ENCODE data around the gene CDK6. TPM values are rescaled to one million over a fixed set of nuclear protein-coding genes. Genes with fewer than 3 reads are reported as not detected.

Gene CDK6
- total and polyA plus RNA-seq, 9 of the 15 experiments (the other 6 are each of a cell fraction or from before 2014, with no cell fraction given), result 7.6 to 109 (median 44.4) TPM

DNA sequence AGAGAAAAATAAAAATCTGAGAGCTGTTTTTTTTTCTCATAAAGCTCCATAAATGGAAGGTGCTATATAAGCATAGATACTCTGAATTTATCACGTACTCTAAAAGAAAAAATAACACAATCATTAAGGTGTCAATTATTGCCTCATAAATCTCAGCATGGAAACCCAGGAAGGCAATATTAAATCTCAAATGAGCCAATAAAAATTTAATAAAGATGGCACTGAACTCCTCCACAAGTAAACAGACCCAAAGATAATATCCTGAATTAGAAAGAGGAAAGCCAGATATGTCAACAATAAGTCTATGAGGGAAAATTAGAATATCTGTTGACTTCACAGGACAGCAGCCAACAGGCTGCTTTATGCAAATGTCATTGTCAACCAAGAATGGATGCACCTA lies 66.5 kb downstream of the CDK6 start:
- Histone ChIP-seq H3K27ac (ENCODE audit: extremely low read depth, low read depth, low read length) (no peak overlapping the region), H3K36me3 (ENCODE audit: control insufficient read depth, insufficient read depth, low read length) (peaks cover 41% of the 10 kb centered on the region), H3K9me1 (ENCODE audit: control insufficient read depth, insufficient read depth, low read length) (no peaks in the 10 kb centered on the region), H2AFZ (ENCODE audit: low read depth, low read length) (no peak overlapping the region), H3K4me3 (no peak overlapping the region), H3K79me2 (ENCODE audit: control insufficient read depth, insufficient read depth, low read length) (peaks cover 26% of the 10 kb centered on the region), H3K9ac (ENCODE audit: insufficient read depth in 1 of 2, low read depth in 2 of 2, low read length in 2 of 2) (no peak overlapping the region), H3K9me3 (replicated peaks; ENCODE audit: control insufficient read depth, insufficient read depth, low read depth, low read length) (no peaks in the 10 kb centered on the region), H3K4me2 (ENCODE audit: insufficient read depth, low read length) (no peak overlapping the region), H4K20me1 (replicated peaks; ENCODE audit: control insufficient read depth, insufficient read depth, low read length) (0 out of 2 replicates have a peak, but pooled peaks cover 4% of the 10 kb centered on the region), H3K27me3 (ENCODE audit: control insufficient read depth in 2 of 2, insufficient read depth in 2 of 2, low read length in 2 of 2) (no peaks in the 10 kb centered on the region), H3K4me1 (replicated peaks in 1 of 2; ENCODE audit: control insufficient read depth in 2 of 2, insufficient read depth in 2 of 2, low read length in 2 of 2) (peaks cover 0 to 6% of the 10 kb centered on the region in 2 experiments; a peak in 1 of 5 replicates)
- ChIA-PET CTCF (ENCODE audit: low intra/inter-chr PET ratio) (interaction anchor here (0.6 kb wide), 1 partner anchor 17 kb away, joined by 3 read pairs; no protein-coding TSS in a partner anchor), POLR2A (no interaction called here)
- in situ Hi-C loops (cut with MboI) (no loop called here), intact Hi-C loops (cut with micrococcal nuclease) (no loop called here)
- BruUV-seq (replicated peaks), result no TSS peak
- 70% methylated on average over 1 of the region's 1 CpG for WGBS (ENCODE audit: insufficient coverage, low coverage, missing lambda C conversion rate)
- no peak for FAIRE-seq
- ATAC-seq, result no peak
- no peak for DNase-seq (ENCODE audit: extremely low read depth in 1 of 4, low spot score in 3 of 4)
- TF ChIP-seq, protein P1, sequence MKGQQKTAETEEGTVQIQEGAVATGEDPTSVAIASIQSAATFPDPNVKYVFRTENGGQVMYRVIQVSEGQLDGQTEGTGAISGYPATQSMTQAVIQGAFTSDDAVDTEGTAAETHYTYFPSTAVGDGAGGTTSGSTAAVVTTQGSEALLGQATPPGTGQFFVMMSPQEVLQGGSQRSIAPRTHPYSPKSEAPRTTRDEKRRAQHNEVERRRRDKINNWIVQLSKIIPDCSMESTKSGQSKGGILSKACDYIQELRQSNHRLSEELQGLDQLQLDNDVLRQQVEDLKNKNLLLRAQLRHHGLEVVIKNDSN (CRISPR knock-in tag; IDR thresholded peaks at IDR 0.05), result no peak
- TF ChIP-seq, protein P2, sequence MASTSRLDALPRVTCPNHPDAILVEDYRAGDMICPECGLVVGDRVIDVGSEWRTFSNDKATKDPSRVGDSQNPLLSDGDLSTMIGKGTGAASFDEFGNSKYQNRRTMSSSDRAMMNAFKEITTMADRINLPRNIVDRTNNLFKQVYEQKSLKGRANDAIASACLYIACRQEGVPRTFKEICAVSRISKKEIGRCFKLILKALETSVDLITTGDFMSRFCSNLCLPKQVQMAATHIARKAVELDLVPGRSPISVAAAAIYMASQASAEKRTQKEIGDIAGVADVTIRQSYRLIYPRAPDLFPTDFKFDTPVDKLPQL (IDR thresholded peaks at IDR 0.05; ENCODE audit: extremely low read depth, insufficient read length), result no peak
- TF ChIP-seq POLR3G (IDR thresholded peaks at IDR 0.05; ENCODE audit: extremely low read depth, insufficient read length, insufficient replicate concordance) (no peak), ZNF224 (CRISPR knock-in tag; IDR thresholded peaks at IDR 0.05) (no peak), ARID2 (IDR thresholded peaks at IDR 0.05) (no peak), HIVEP1 (CRISPR knock-in tag; IDR thresholded peaks at IDR 0.05) (no peak), ZNF3 (CRISPR knock-in tag; IDR thresholded peaks at IDR 0.05) (no peak), MECOM (CRISPR knock-in tag; IDR thresholded peaks at IDR 0.05) (no peak), ZNF717 (CRISPR knock-in tag; IDR thresholded peaks at IDR 0.05) (no peak), EWSR1 (IDR thresholded peaks at IDR 0.05; ENCODE audit: borderline replicate concordance, low read depth, partially characterized antibody) (no peak), SRSF7 (optimal IDR thresholded peaks at IDR 0.05; ENCODE audit: low read depth, low read length) (no peak), ZNF780A (CRISPR knock-in tag; IDR thresholded peaks at IDR 0.05) (no peak), RBBP5 (IDR thresholded peaks at IDR 0.05; ENCODE audit: borderline replicate concordance, insufficient read depth, low read length, poor library complexity, severe bottlenecking) (no peak), COPS2 (conservative IDR thresholded peaks at IDR 0.05) (no peak), OTX1 (CRISPR knock-in tag; IDR thresholded peaks at IDR 0.05) (no peak)
- TF ChIP-seq, protein P3, sequence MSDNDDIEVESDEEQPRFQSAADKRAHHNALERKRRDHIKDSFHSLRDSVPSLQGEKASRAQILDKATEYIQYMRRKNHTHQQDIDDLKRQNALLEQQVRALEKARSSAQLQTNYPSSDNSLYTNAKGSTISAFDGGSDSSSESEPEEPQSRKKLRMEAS (CRISPR knock-in tag; IDR thresholded peaks at IDR 0.05), result no peak
- TF ChIP-seq, protein P4, sequence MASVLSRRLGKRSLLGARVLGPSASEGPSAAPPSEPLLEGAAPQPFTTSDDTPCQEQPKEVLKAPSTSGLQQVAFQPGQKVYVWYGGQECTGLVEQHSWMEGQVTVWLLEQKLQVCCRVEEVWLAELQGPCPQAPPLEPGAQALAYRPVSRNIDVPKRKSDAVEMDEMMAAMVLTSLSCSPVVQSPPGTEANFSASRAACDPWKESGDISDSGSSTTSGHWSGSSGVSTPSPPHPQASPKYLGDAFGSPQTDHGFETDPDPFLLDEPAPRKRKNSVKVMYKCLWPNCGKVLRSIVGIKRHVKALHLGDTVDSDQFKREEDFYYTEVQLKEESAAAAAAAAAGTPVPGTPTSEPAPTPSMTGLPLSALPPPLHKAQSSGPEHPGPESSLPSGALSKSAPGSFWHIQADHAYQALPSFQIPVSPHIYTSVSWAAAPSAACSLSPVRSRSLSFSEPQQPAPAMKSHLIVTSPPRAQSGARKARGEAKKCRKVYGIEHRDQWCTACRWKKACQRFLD (CRISPR knock-in tag; IDR thresholded peaks at IDR 0.05), result no peak
- TF ChIP-seq, protein P5, sequence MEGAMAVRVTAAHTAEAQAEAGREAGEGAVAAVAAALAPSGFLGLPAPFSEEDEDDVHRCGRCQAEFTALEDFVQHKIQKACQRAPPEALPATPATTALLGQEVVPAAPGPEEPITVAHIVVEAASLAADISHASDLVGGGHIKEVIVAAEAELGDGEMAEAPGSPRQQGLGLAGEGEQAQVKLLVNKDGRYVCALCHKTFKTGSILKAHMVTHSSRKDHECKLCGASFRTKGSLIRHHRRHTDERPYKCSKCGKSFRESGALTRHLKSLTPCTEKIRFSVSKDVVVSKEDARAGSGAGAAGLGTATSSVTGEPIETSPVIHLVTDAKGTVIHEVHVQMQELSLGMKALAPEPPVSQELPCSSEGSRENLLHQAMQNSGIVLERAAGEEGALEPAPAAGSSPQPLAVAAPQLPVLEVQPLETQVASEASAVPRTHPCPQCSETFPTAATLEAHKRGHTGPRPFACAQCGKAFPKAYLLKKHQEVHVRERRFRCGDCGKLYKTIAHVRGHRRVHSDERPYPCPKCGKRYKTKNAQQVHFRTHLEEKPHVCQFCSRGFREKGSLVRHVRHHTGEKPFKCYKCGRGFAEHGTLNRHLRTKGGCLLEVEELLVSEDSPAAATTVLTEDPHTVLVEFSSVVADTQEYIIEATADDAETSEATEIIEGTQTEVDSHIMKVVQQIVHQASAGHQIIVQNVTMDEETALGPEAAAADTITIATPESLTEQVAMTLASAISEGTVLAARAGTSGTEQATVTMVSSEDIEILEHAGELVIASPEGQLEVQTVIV (CRISPR knock-in tag; IDR thresholded peaks at IDR 0.05; ENCODE audit: borderline replicate concordance), result no peak

All from K562 (cell line).